Measurements from ENCODE around the gene COG5. TPM values are rescaled to one million over a fixed set of nuclear protein-coding genes. Genes with fewer than 3 reads are reported as not detected.

The COG5 gene
- total and polyA plus RNA-seq, 2 of the 8 experiments (the other 6 are each of a cell fraction or from before 2014, with no cell fraction given) = 10.5 to 28.1 TPM

- TF ChIP-seq SIN3A (conservative IDR thresholded peaks at IDR 0.05 in 1 of 2, IDR thresholded peaks at IDR 0.05 in 1 of 2; ENCODE audit: low read depth in 1 of 2, low read length in 2 of 2) (no peak), NRF1 (IDR thresholded peaks at IDR 0.05; ENCODE audit: low read depth, low read length) (no peak), TEAD4 (IDR thresholded peaks at IDR 0.05; ENCODE audit: low read depth, low read length) (no peak), CHD1 (IDR thresholded peaks at IDR 0.05; ENCODE audit: low read depth, low read length) (no peak), TBP (IDR thresholded peaks at IDR 0.05; ENCODE audit: low read depth, low read length) (no peak), SP4 (IDR thresholded peaks at IDR 0.05; ENCODE audit: low read length) (no peak), POLR2AphosphoS5 (IDR thresholded peaks at IDR 0.05; ENCODE audit: low read depth, low read length) (no peak)
Measured at GRCh38 chr7:107479303-107479702, 84.4 kb downstream of the COG5 start (continued).
